Chondrocyte (in vitro differentiated cells): ENCODE measurements around the gene GSTT2B. TPM values are rescaled to one million over a fixed set of nuclear protein-coding genes. Genes with fewer than 3 reads are reported as not detected.
"Not testable (repeated sequence)": the region's sequence is repeated elsewhere in the genome, so short reads cannot be mapped to it uniquely, and the experiment has no call there.

ENCODE experiments used
- DNase-seq: peaks from one replicate; pipeline ENCODE4 v3.0.0; 2021; ENCODE audit warnings: mixed read lengths, low spot score
- H3K27ac Mint-ChIP-seq: one replicate; pipeline ENCODE4 v1.8.0; 2021; ENCODE audit warnings: mild to moderate bottlenecking, moderate library complexity, mixed read lengths; ENCODE audit not compliant: unreplicated experiment
- H3K27me3 Mint-ChIP-seq: 2 replicates; pipeline ENCODE4 v1.8.0; 2021; ENCODE audit warnings: low read depth, mixed read lengths
- H3K36me3 Mint-ChIP-seq: 2 replicates; pipeline ENCODE4 v1.8.0; 2021; ENCODE audit warnings: low read depth, mixed read lengths
- H3K4me1 Mint-ChIP-seq: 2 replicates; pipeline ENCODE4 v1.8.0; 2021; ENCODE audit warnings: low read depth, mild to moderate bottlenecking, mixed read lengths
- H3K4me3 Mint-ChIP-seq: one replicate; pipeline ENCODE4 v1.8.0; 2021; ENCODE audit warnings: mild to moderate bottlenecking, moderate library complexity, mixed read lengths; ENCODE audit not compliant: unreplicated experiment
- H3K9me3 Mint-ChIP-seq: 2 replicates; pipeline ENCODE4 v1.8.0; 2021; ENCODE audit warnings: low read depth, mixed read lengths
- CTCF ChIP-seq: fragments of 200-600 bp; sonication (generic); IDR thresholded peaks from 2 replicates; pipeline ENCODE4 v1.5.0; 2021; ENCODE audit warnings: antibody characterized with exemption, mild to moderate bottlenecking, moderate library complexity
- total RNA-seq: library from RNA; stranded (reverse); gene quantifications from 3 replicates; pipeline ENCODE4 v1.2.1, GENCODE V29; 2021

Gene GSTT2B
- total RNA-seq, 1 donor from 2014 or later: 2.9 TPM

GRCh38 chr22:23970816-23971486 is 10.0 kb upstream of the GSTT2B start:
- Mint-ChIP-seq H3K36me3 (peaks cover 15% of the 10 kb centered on the region), H3K27ac (no peak overlapping the region), H3K4me3 (no peak overlapping the region), H3K27me3 (no peaks in the 10 kb centered on the region), H3K4me1 (peaks cover 3% of the 10 kb centered on the region), H3K9me3 (no peaks in the 10 kb centered on the region)
- DNase-seq: no peak
- no peak for TF ChIP-seq CTCF

- no peak for TF ChIP-seq CTCF
- Mint-ChIP-seq H3K9me3 (no peaks in the 10 kb centered on the region), H3K4me3 (no peak overlapping the region), H3K27me3 (no peaks in the 10 kb centered on the region), H3K36me3 (peaks cover 15% of the 10 kb centered on the region), H3K4me1 (peaks cover 3% of the 10 kb centered on the region), H3K27ac (no peak overlapping the region)
- DNase-seq: no peak
Measured at GRCh38 chr22:23970201-23970641, 9.2 kb upstream of the GSTT2B start.

- H3K27ac Mint-ChIP-seq: no peak overlapping the region
Measured at GRCh38 chr22:23969071-23969470, 8.1 kb upstream of the GSTT2B start.

GRCh38 chr22:23966568-23966967 is 5.6 kb upstream of the GSTT2B start, which contains the start of gene DDTL:
TSS of gene DDTL (plus strand) at chr22:23966888. CDS start at chr22:23966915, 27 bp downstream.
- not testable (repeated sequence) for H3K4me1 Mint-ChIP-seq, H3K27me3 Mint-ChIP-seq, H3K9me3 Mint-ChIP-seq, H3K4me3 Mint-ChIP-seq, DNase-seq, H3K27ac Mint-ChIP-seq
- H3K36me3 Mint-ChIP-seq: peaks cover 15% of the 10 kb centered on the region

More at GRCh38 chr22:23969071-23969470, 8.1 kb upstream of the GSTT2B start:
- Mint-ChIP-seq H3K36me3 (peaks cover 15% of the 10 kb centered on the region), H3K4me3 (no peak overlapping the region), H3K27me3 (no peaks in the 10 kb centered on the region), H3K9me3 (no peaks in the 10 kb centered on the region), H3K4me1 (peaks cover 3% of the 10 kb centered on the region)
- no peak for DNase-seq
- no peak for TF ChIP-seq CTCF

- not testable (repeated sequence) for H3K9me3 Mint-ChIP-seq, DNase-seq, H3K4me3 Mint-ChIP-seq, H3K4me1 Mint-ChIP-seq, H3K27ac Mint-ChIP-seq, H3K27me3 Mint-ChIP-seq
- H3K36me3 Mint-ChIP-seq: peaks cover 14% of the 10 kb centered on the region
Measured at GRCh38 chr22:23966094-23966493, 5.1 kb upstream of the GSTT2B start.

GRCh38 chr22:23956301-23956900 is 4.6 kb downstream of the GSTT2B start:
- H3K4me1 Mint-ChIP-seq, H3K9me3 Mint-ChIP-seq, DNase-seq, H3K36me3 Mint-ChIP-seq, H3K27me3 Mint-ChIP-seq, H3K27ac Mint-ChIP-seq, H3K4me3 Mint-ChIP-seq: not testable (repeated sequence)
- peak; percentile 85 for TF ChIP-seq CTCF

GRCh38 chr22:23955886-23956285 is 5.1 kb downstream of the GSTT2B start:
- H3K4me1 Mint-ChIP-seq, H3K4me3 Mint-ChIP-seq, H3K27me3 Mint-ChIP-seq, H3K36me3 Mint-ChIP-seq, H3K9me3 Mint-ChIP-seq, DNase-seq, H3K27ac Mint-ChIP-seq: not testable (repeated sequence)

- not testable (repeated sequence) for H3K4me3 Mint-ChIP-seq
Measured at GRCh38 chr22:23954991-23955305, 6.0 kb downstream of the GSTT2B start.

More at GRCh38 chr22:23954991-23955305, 6.0 kb downstream of the GSTT2B start:
- H3K9me3 Mint-ChIP-seq, H3K36me3 Mint-ChIP-seq, H3K4me1 Mint-ChIP-seq, DNase-seq, H3K27ac Mint-ChIP-seq, H3K27me3 Mint-ChIP-seq: not testable (repeated sequence)
